Stimulated activated naive B cell treated with anti-CD40 and anti-IgM and Interleukin-4, amounts not matched to agents 10 μg/mL and 1 μg/mL and 100 μg/mL, for 72 hours (primary cell): ENCODE measurements around the gene FNDC1.

Experiments used
- ATAC-seq, 2 donors: fragments of 150-1000 bp; cut with Tn5 transposase; replicated peaks; 2 replicates each; pipeline ENCODE4 v1.10.0; 2021; ENCODE audit warnings: moderate library complexity in 1 of 2
- DNase-seq: peaks from one replicate; pipeline ENCODE4 v3.0.0; 2021
- H3K27ac Mint-ChIP-seq: one replicate; pipeline ENCODE4 v1.8.0; 2022; ENCODE audit warnings: mild to moderate bottlenecking, mixed read lengths
- H3K27me3 Mint-ChIP-seq, 2 donors: one replicate each; pipeline ENCODE4 v1.8.0; 2022; ENCODE audit warnings: mixed read lengths in 2 of 2
- H3K36me3 Mint-ChIP-seq, 2 donors: one replicate each; pipeline ENCODE4 v1.8.0; 2022; ENCODE audit warnings: mixed read lengths in 2 of 2, mild to moderate bottlenecking in 1 of 2
- H3K4me1 Mint-ChIP-seq, 2 donors: one replicate each; pipeline ENCODE4 v1.8.0; 2022; ENCODE audit warnings: mixed read lengths in 2 of 2, mild to moderate bottlenecking in 1 of 2
- H3K4me3 Mint-ChIP-seq, 2 donors: one replicate each; pipeline ENCODE4 v1.8.0; 2022; ENCODE audit warnings: mild to moderate bottlenecking in 2 of 2, mixed read lengths in 2 of 2, moderate library complexity in 1 of 2
- H3K9me3 Mint-ChIP-seq, 2 donors: one replicate each; pipeline ENCODE4 v1.8.0; 2022; ENCODE audit warnings: mixed read lengths in 2 of 2, mild to moderate bottlenecking in 1 of 2

Gene FNDC1

DNA sequence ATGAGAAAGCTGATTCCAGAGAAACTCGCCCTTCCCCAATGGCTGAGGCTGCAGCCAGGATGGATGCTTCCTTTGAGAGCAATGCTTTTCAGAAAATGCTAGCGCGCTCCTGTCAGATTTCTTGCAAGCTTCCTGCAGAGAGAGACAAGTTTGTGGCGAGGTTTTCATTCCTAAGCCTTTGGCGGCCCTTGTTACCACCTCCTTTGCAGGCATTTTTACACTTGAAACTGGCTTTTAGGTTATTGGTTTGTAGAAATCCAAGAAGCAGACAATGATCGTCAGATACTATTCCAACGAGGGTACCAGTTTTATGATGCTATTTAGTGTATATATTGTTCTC is 1.1 kb downstream of the FNDC1 start:
- no peak for ATAC-seq
- Mint-ChIP-seq H3K9me3 (no peaks in the 10 kb centered on the region), H3K4me1 (peaks cover 22 to 30% of the 10 kb centered on the region in 2 donors), H3K27me3 (peaks cover 63 to 78% of the 10 kb centered on the region in 2 donors), H3K36me3 (no peaks in the 10 kb centered on the region), H3K27ac (no peak overlapping the region), H3K4me3 (peak overlapping the region in 1 of 2 donors; percentile 80)
- no peak for DNase-seq

DNA sequence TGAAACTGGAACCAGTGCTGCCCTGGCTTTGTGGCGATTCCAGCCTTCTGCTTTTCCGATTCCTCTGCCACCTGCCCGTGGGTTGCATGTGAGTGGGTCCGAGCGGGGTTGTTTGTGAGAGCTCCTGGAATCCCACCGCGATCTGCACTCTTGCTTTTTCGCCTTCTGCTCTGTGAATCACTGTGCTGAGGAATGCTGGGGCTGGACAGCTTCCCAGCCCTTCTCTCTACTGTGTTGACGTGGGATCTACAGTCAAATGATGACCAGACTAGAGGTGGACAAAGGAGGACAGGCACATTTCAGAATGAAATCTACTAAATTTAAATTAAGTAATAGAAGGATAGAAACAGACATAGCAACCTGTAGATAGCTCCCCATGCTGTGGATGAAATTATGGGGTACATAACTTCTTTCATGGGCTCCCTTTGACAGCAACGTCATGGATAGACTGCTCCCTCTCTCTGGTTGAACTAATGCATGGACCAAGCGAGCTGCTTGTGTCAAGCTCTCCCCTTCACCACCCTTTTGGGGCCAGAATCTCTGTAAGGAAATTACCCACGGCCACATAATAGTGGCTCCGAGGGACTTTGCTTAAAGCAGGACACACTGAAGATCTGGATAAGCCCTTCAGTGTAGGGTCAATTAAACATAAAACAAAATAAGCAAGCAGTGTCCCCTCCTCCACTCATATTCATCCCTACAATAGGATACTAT is 2.0 kb downstream of the FNDC1 start:
- peak overlapping the region in 1 of 2 donors; percentile 44 for H3K4me3 Mint-ChIP-seq

DNA sequence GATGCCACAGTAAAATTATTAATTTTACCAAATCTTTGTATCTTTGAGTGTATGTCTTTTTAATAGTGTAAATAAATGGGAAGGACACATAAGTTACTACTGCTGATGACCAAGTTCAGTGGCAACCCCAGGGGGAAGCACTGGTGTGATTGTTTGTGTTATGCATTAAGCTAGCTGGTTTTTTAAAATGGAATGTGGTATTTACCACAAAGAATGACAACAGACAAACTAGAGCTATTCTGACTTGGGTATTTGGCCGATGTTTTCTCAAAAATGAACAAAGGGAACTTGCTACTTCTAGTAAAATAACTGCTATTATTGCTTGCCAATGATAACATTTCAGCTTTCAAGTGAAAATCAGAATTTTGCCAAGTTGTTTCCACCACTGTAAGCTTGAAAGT is 2.9 kb downstream of the FNDC1 start:
- Mint-ChIP-seq H3K4me1 (peaks cover 22 to 30% of the 10 kb centered on the region in 2 donors), H3K27me3 (peaks cover 59 to 73% of the 10 kb centered on the region in 2 donors), H3K4me3 (no peak overlapping the region), H3K9me3 (no peaks in the 10 kb centered on the region), H3K27ac (no peak overlapping the region), H3K36me3 (no peaks in the 10 kb centered on the region)
- DNase-seq (no peak), ATAC-seq (no peak)

More for the DNA sequence above, 2.0 kb downstream of the FNDC1 start:
- no peak for ATAC-seq
- Mint-ChIP-seq H3K36me3 (no peaks in the 10 kb centered on the region), H3K27ac (no peak overlapping the region), H3K4me1 (peaks cover 22 to 30% of the 10 kb centered on the region in 2 donors), H3K27me3 (peaks cover 59 to 75% of the 10 kb centered on the region in 2 donors), H3K9me3 (no peaks in the 10 kb centered on the region)
- DNase-seq: no peak

DNA sequence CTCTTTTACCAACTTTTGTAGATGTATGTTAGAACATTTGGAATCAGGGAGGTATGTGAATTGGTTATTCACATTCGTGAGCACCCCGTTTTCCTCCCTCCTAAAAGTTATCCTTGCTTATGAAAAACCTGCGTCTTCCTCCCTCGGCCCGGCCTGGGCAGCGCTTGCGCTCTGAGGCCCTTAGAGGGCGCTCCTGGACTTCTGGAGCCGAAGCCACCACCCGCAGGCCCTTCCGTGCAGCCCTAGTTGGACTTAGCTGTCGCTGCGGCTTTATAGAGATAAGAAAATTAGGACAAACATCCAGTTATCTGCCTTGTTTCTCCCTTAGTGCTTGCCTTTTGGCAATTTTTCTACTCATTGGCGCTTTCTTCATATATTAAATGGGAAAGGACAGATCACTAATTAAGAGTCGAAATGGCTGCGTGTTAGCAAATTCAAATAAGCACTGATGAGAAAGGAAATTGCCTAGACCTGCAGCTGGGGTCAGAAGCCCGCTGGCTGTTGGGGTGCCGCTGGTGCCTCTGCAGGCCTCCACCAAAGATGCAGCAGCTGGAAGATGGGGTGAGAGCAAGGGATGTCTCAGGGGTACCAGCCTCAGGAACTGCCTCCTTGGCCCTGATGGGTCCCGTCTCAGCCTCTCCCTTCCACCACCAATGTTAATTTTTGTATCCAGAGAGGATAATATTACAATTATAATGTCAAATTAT is 5.2 kb downstream of the FNDC1 start:
- peak; percentile 88 to 89 for ATAC-seq
- peaks cover 52 to 72% of the 10 kb centered on the region in 2 donors for H3K27me3 Mint-ChIP-seq
- peak; percentile 54 for DNase-seq
- peaks cover 15% of the 10 kb centered on the region in 2 donors for H3K4me1 Mint-ChIP-seq
- no peaks in the 10 kb centered on the region for H3K9me3 Mint-ChIP-seq
- H3K4me3 Mint-ChIP-seq: peak overlapping the region in 1 of 2 donors; percentile 48
- H3K36me3 Mint-ChIP-seq: no peaks in the 10 kb centered on the region
- no peak overlapping the region for H3K27ac Mint-ChIP-seq

DNA sequence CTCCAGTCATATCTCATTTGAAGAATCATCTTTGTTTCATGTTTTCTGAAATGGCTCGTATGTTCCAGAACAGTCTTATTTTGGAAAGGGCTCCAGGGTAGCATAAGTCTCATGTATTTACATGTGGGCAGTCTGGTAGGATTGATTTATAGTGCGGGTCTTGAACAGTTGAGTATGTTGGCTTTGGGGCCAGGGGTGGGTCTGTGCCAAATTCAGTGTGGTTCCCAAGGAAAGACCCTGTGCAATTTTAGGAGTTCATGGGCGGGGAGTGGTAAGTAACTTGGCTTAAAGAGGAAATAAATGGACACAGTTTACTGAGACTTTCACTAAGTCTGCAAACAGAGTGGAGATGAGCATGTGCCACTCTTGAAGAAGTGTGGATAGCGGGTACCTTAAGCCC is 7.7 kb downstream of the FNDC1 start:
- Mint-ChIP-seq H3K27me3 (peaks cover 34 to 50% of the 10 kb centered on the region in 2 donors), H3K27ac (no peak overlapping the region), H3K9me3 (no peaks in the 10 kb centered on the region), H3K36me3 (no peaks in the 10 kb centered on the region), H3K4me1 (peaks cover 4 to 6% of the 10 kb centered on the region in 2 donors), H3K4me3 (no peak overlapping the region)
- DNase-seq: no peak
- ATAC-seq: no peak

DNA sequence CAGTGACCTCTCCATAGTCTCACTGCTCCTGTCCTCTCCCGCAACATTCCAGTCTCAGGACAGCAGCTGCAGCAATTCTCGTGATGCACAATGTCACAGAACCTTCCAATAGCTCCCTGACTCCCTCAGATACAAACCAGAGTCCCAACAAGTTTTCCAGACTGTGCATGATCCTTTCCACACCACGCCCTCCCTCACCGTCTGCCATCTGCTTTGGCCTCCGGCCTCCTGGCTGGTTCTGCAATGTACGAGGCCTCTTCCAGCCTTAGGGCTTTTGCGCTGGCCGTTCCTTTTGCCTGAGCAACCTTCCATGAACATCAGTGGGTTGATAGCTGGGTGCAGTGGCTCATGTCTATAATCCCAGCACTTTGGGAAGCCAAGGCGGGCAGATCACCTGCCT is 9.6 kb downstream of the FNDC1 start:
- Mint-ChIP-seq H3K36me3 (no peaks in the 10 kb centered on the region), H3K9me3 (no peaks in the 10 kb centered on the region), H3K4me1 (peaks cover 4 to 6% of the 10 kb centered on the region in 2 donors), H3K4me3 (no peak overlapping the region), H3K27ac (no peak overlapping the region), H3K27me3 (peaks cover 41 to 51% of the 10 kb centered on the region in 2 donors)
- ATAC-seq (no peak), DNase-seq (no peak)

DNA sequence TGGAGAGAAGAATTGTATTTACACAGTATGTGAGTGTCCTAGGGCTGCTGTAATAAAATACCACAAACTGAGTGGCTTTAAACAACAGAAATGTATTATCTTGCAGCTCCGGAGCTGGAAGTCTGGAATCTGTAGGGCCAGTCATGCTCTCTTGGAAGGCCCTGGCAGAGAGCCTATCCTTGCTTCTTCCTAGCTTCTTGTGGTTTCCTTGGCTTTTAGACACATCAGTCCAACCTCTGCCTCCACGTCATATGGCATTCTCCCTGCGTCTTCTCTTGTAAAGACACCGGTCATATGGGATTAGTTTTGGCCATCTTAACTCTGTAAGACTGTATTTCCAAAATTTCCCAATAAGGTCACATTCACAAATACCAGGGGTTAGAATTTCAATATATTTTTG is 10.8 kb downstream of the FNDC1 start:
- ATAC-seq: no peak
- H3K4me3 Mint-ChIP-seq: no peak overlapping the region
- no peaks in the 10 kb centered on the region for H3K9me3 Mint-ChIP-seq
- H3K27ac Mint-ChIP-seq: no peak overlapping the region
- H3K36me3 Mint-ChIP-seq: no peaks in the 10 kb centered on the region
- peaks cover 35 to 42% of the 10 kb centered on the region in 2 donors for H3K27me3 Mint-ChIP-seq
- no peak for DNase-seq
- no peaks in the 10 kb centered on the region for H3K4me1 Mint-ChIP-seq

DNA sequence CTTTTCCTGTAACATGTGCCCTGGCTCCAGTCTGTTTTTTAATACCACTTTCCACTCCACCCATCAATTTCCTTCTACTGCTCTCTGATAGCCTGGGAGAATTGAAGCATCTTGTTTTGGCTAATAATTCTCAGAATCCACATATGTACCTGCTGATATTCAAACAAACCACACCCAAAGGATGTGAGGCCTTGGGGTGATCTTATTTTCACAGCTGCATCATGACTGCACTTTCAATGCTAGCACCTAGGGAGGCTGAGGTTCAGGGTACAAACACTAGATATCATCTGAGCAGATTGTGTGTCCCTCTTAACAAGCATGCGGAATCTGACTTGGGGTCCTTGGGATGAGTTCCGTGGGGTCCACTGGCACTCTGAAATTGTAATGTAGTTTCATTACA is 12.7 kb downstream of the FNDC1 start:
- Mint-ChIP-seq H3K27ac (no peak overlapping the region), H3K36me3 (no peaks in the 10 kb centered on the region), H3K27me3 (peaks cover 35 to 46% of the 10 kb centered on the region in 2 donors), H3K9me3 (peaks cover 4 to 7% of the 10 kb centered on the region in 2 donors), H3K4me3 (no peak overlapping the region), H3K4me1 (no peaks in the 10 kb centered on the region)
- DNase-seq: no peak
- no peak for ATAC-seq

DNA sequence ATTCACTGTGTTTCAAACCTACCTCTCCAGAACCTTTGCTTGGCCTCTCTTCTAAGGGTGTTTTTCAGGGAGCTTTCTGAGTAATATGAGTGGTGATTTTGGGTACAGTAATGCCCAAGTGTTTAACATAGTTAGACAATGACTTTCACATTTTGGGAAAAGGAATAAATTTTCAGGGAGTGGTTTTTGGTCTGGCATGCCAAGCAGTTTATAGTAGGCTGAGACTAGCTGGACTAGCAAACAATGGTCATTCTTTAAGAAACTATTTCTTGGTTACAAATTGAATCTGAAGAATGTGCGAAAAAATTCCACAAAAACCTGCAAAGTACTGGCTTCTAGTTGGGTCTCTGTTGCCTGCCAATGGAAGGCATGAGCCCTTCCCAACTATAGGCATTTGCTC is 15.4 kb downstream of the FNDC1 start:
- ATAC-seq: no peak
- no peak for DNase-seq
- peaks cover 26 to 42% of the 10 kb centered on the region in 2 donors for H3K27me3 Mint-ChIP-seq
- H3K4me3 Mint-ChIP-seq: no peak overlapping the region
- H3K9me3 Mint-ChIP-seq: peaks cover 4 to 7% of the 10 kb centered on the region in 2 donors
- no peak overlapping the region for H3K27ac Mint-ChIP-seq
- H3K4me1 Mint-ChIP-seq: no peaks in the 10 kb centered on the region
- H3K36me3 Mint-ChIP-seq: no peaks in the 10 kb centered on the region

DNA sequence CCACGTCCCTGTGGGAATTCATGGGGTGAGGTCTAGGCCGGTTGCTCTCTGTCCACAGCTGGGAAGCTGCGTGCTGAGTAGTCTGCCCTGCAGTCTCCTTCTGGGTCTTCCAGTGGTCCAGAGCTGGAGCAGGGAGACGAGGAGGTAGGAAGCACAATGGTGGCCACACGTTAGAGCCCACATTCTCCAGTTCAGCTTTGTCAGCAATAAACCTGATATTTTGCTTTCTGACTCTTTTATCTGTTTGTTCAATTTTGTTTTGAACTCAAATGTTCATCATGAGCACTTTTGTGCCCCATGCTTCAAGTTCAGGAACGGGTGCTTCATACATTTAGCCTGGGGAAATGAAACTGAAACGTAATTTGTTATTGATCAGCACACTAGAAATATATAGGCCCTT is 21.3 kb downstream of the FNDC1 start:
- Mint-ChIP-seq H3K27ac (no peak overlapping the region), H3K4me1 (peaks cover 16 to 24% of the 10 kb centered on the region in 2 donors), H3K36me3 (no peaks in the 10 kb centered on the region), H3K4me3 (no peak overlapping the region), H3K27me3 (peaks cover 12 to 31% of the 10 kb centered on the region in 2 donors), H3K9me3 (peaks cover 6 to 7% of the 10 kb centered on the region in 2 donors)
- ATAC-seq (no peak), DNase-seq (no peak)

DNA sequence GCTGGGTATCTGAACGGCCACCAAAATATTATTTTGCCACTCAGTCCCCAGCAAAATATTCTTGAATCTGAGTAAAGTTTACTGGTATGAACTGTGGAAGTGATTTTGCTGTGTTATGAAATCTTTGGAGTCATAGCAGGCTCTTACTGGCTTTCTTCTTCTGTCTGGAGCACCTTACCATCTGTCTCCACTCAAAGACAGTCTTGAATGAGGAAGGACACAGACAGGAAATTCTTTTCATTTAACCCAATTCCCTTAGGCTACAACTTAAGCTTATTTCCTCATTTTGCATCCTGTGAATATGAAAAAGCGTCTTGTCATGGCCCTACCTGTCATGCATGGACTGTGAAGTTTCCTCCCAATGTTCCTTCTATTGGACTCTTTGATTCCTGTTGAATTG is 24.7 kb downstream of the FNDC1 start:
- Mint-ChIP-seq H3K4me1 (peaks cover 20 to 31% of the 10 kb centered on the region in 2 donors), H3K4me3 (no peak overlapping the region), H3K27me3 (peaks cover 0 to 7% of the 10 kb centered on the region in 2 donors), H3K9me3 (peaks cover 0 to 2% of the 10 kb centered on the region in 2 donors), H3K36me3 (no peaks in the 10 kb centered on the region), H3K27ac (no peak overlapping the region)
- peak; percentile 41 to 58 for ATAC-seq
- DNase-seq: no peak

DNA sequence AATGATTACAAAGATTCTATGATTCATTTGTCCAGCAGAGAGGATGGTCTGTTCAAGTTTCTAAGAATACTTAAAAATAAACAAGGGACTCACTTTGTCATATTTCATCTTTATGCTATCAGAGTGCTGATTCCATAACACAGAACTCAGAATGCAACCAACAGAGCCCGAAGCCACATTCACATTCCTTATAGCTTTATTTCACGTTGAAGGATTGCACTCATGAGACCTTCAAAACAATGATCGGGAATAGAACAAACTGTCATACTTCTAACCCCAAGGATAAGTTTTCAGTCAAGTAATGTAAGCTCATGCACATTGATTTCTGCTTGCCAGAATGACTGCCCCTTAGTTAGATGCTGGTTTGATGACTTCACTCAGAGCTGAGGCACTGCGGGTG is 25.2 kb downstream of the FNDC1 start:
- H3K9me3 Mint-ChIP-seq: peaks cover 0 to 2% of the 10 kb centered on the region in 2 donors

DNA sequence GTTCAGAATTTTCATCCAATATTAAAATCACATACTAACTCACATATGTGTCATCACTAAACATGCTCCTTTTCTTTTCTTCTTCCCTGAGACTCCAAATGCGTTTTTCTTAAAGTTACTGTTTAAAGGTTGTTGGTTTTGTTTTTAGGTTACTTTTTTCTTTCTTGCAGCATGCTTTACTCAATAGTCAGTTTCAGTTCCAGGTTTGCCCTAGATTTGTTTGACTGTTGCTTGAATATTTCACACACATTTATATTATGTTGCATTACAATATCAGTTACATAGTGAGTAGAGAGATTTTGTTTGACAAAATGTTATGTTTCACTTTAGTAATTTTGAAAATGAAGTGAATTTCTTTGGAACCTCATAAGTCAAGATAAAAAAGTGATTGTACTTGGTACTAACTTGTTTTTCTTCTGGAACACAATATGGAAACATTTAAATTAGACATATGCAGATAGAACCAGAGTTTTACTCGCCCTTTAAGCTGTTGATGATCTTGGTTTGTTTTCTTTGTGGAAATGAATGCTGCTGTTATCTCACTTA is 27.3 kb downstream of the FNDC1 start:
- Mint-ChIP-seq H3K27me3 (peaks cover 6 to 8% of the 10 kb centered on the region in 2 donors), H3K27ac (no peak overlapping the region), H3K36me3 (no peaks in the 10 kb centered on the region)

More for the DNA sequence above, 25.2 kb downstream of the FNDC1 start:
- no peak for ATAC-seq
- Mint-ChIP-seq H3K27me3 (peaks cover 0 to 2% of the 10 kb centered on the region in 2 donors), H3K4me3 (no peak overlapping the region), H3K27ac (no peak overlapping the region), H3K4me1 (peaks cover 20 to 31% of the 10 kb centered on the region in 2 donors), H3K36me3 (no peaks in the 10 kb centered on the region)
- no peak for DNase-seq

DNA sequence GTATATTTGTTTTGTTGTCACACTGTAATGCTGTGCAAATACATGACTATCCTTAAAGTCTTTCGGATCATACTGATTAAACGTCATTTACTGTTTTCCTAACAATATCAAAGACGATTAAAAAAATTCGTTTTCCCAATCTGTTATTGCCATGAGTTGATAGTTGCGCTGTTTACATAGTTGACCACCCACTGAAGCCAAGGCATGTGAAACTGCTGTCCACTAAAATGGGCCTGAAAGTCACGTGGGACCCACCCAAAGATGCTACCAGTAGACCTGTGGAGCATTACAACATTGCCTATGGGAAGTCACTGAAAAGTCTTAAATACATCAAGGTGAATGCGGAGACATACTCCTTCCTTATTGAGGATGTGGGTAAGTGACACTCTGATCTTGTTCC is 28.1 kb downstream of the FNDC1 start:
- peaks cover 13 to 19% of the 10 kb centered on the region in 2 donors for H3K4me1 Mint-ChIP-seq
- peaks cover 7 to 8% of the 10 kb centered on the region in 2 donors for H3K27me3 Mint-ChIP-seq
- no peak overlapping the region for H3K27ac Mint-ChIP-seq

More for the DNA sequence above, 27.3 kb downstream of the FNDC1 start:
- no peak for DNase-seq
- ATAC-seq: peak; percentile 51 to 58
- Mint-ChIP-seq H3K9me3 (peaks cover 0 to 2% of the 10 kb centered on the region in 2 donors), H3K4me3 (no peak overlapping the region), H3K4me1 (peaks cover 13 to 19% of the 10 kb centered on the region in 2 donors)

More for the DNA sequence above, 28.1 kb downstream of the FNDC1 start:
- Mint-ChIP-seq H3K4me3 (no peak overlapping the region), H3K9me3 (no peaks in the 10 kb centered on the region), H3K36me3 (no peaks in the 10 kb centered on the region)
- DNase-seq: no peak
- ATAC-seq: no peak
